Loucy (cell line): ENCODE data around the gene CORO1C.

Experiments
- H2AFZ ChIP-seq: fragments of 200-600 bp; sonication (generic); 2 replicates; pipeline ENCODE4 v1.6.0; 2016; ENCODE audit warnings: antibody characterized with exemption, mild to moderate bottlenecking, low read length, moderate library complexity
- H3F3A ChIP-seq: fragments of 200-600 bp; 2 replicates; pipeline ENCODE4 v1.6.0; 2016; ENCODE audit warnings: antibody characterized with exemption, low read depth, mild to moderate bottlenecking
- H3K27me3 ChIP-seq: fragments of 200-600 bp; sonication (generic); 2 replicates; pipeline ENCODE4 v1.6.1; 2014; ENCODE audit warnings: low read length, mild to moderate bottlenecking; ENCODE audit not compliant: insufficient read depth, poor library complexity, severe bottlenecking
- H3K36me3 ChIP-seq: fragments of 200-600 bp; sonication (generic); 2 replicates; pipeline ENCODE4 v1.6.1; 2016; ENCODE audit warnings: low read length; ENCODE audit not compliant: insufficient read depth
- H3K4me1 ChIP-seq: fragments of 200-600 bp; sonication (generic); 2 replicates; pipeline ENCODE4 v1.5.1; 2014; ENCODE audit warnings: low read length, mild to moderate bottlenecking; ENCODE audit not compliant: insufficient read depth, poor library complexity, severe bottlenecking
- H3K4me2 ChIP-seq: fragments of 200-600 bp; sonication (generic); 2 replicates; pipeline ENCODE4 v1.6.0; 2014; ENCODE audit warnings: antibody characterized with exemption, low read length, low read depth, mild to moderate bottlenecking; ENCODE audit not compliant: poor library complexity, severe bottlenecking
- H3K4me3 ChIP-seq: fragments of 200-600 bp; sonication (generic); 2 replicates; pipeline ENCODE4 v1.5.1; 2014; ENCODE audit warnings: low read length, mild to moderate bottlenecking, mixed read lengths; ENCODE audit not compliant: poor library complexity, severe bottlenecking
- H3K79me2 ChIP-seq: fragments of 200-600 bp; sonication (generic); 2 replicates; pipeline ENCODE4 v1.6.1; 2014; ENCODE audit warnings: low read length; ENCODE audit not compliant: insufficient read depth
- H3K9ac ChIP-seq: fragments of 200-600 bp; sonication (generic); 2 replicates; pipeline ENCODE4 v1.6.0; 2014; ENCODE audit warnings: mild to moderate bottlenecking, low read depth, low read length, moderate library complexity; ENCODE audit not compliant: poor library complexity, severe bottlenecking
- H3K9me2 ChIP-seq: fragments of 200-600 bp; sonication (generic); replicated peaks from 2 replicates; pipeline ENCODE4 v1.6.1; 2016; ENCODE audit warnings: low read depth, low read length, mixed read lengths
- H3K9me3 ChIP-seq: fragments of 200-600 bp; sonication (generic); 2 replicates; pipeline ENCODE4 v1.6.1; 2014; ENCODE audit warnings: mild to moderate bottlenecking, antibody characterized with exemption, low read length, low read depth; ENCODE audit not compliant: insufficient read depth
- H4K20me1 ChIP-seq: fragments of 200-600 bp; sonication (generic); 2 replicates; pipeline ENCODE4 v1.6.0; 2014; ENCODE audit warnings: antibody characterized with exemption, low read length, mild to moderate bottlenecking; ENCODE audit not compliant: insufficient read depth, poor library complexity, severe bottlenecking
- CTCF ChIP-seq: fragments of 200-600 bp; sonication (generic); conservative IDR thresholded peaks from 2 replicates; pipeline ENCODE4 v1.5.1; 2014; ENCODE audit warnings: mild to moderate bottlenecking, antibody characterized with exemption, low read length
- EZH2phosphoT487 ChIP-seq: fragments of 200-600 bp; IDR thresholded peaks from 2 replicates; pipeline ENCODE4 v1.6.1; 2018; ENCODE audit warnings: antibody characterized with exemption, mild to moderate bottlenecking, moderate library complexity, borderline replicate concordance

CORO1C gene

GRCh38 chr12:108690542-108691174, 40.7 kb downstream of the CORO1C start:
- Histone ChIP-seq H4K20me1 (no peaks in the 10 kb centered on the region), H3K79me2 (peaks cover 77% of the 10 kb centered on the region), H3K4me3 (peak overlapping the region; percentile 69), H3F3A (peaks cover 18% of the 10 kb centered on the region), H3K4me1 (peaks cover 61% of the 10 kb centered on the region), H3K27me3 (no peaks in the 10 kb centered on the region), H3K36me3 (peaks cover 10% of the 10 kb centered on the region; the same call in 1 of the 2 replicates), H3K4me2 (peak overlapping the region; percentile 86), H3K9me3 (no peaks in the 10 kb centered on the region), H3K9ac (peak overlapping the region; percentile 77), H3K9me2 (no peaks in the 10 kb centered on the region), H2AFZ (peak overlapping the region; percentile 15; the same call in 1 of the 2 replicates)
- TF ChIP-seq CTCF, result no peak
- TF ChIP-seq EZH2phosphoT487, result no peak

DNA sequence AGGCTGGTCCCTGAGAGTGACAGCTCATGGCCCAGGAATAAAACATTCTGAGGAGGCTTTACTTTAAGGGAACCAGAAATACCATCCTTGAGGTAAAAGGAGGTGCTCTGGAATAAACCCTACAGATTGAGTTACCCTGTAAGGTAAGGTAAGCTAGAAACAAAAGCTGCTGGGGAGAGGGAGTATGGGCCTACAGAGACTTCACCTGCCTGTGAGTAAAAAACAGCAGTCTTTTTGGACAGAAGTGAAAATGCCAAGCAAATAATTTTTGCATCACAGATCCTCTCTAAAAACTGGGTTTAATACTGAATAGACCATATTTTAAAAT, 41.2 kb downstream of the CORO1C start:
- Histone ChIP-seq H3K36me3 (peaks cover 5% of the 10 kb centered on the region; the same call in 1 of the 2 replicates), H3K9ac (peak overlapping the region; percentile 77), H2AFZ (no peak overlapping the region), H3K9me2 (no peaks in the 10 kb centered on the region), H3K27me3 (no peaks in the 10 kb centered on the region), H4K20me1 (no peaks in the 10 kb centered on the region), H3K4me1 (peaks cover 61% of the 10 kb centered on the region), H3K4me2 (peak overlapping the region; percentile 86), H3K9me3 (no peaks in the 10 kb centered on the region), H3F3A (peaks cover 18% of the 10 kb centered on the region), H3K4me3 (peak overlapping the region; percentile 69), H3K79me2 (peaks cover 77% of the 10 kb centered on the region)
- no peak for TF ChIP-seq CTCF
- TF ChIP-seq EZH2phosphoT487, result no peak

GRCh38 chr12:108689314-108690190, 41.8 kb downstream of the CORO1C start:
- TF ChIP-seq CTCF (peak; percentile 56), EZH2phosphoT487 (no peak)
- H3K4me1 ChIP-seq, result peaks cover 65% of the 10 kb centered on the region
- no peaks in the 10 kb centered on the region for H3K9me2 ChIP-seq
- peaks cover 77% of the 10 kb centered on the region for H3K79me2 ChIP-seq
- H3K4me2 ChIP-seq, result peak overlapping the region; percentile 86
- peak overlapping the region; percentile 77 for H3K9ac ChIP-seq
- H4K20me1 ChIP-seq, result no peaks in the 10 kb centered on the region
- H3K9me3 ChIP-seq, result no peaks in the 10 kb centered on the region
- no peaks in the 10 kb centered on the region for H3K27me3 ChIP-seq
- peaks cover 18% of the 10 kb centered on the region for H3F3A ChIP-seq
- no peak overlapping the region for H2AFZ ChIP-seq
- peak overlapping the region; percentile 69 for H3K4me3 ChIP-seq
- H3K36me3 ChIP-seq, result no peaks in the 10 kb centered on the region; the same call in 1 of the 2 replicates
